ENCODE measurements around the gene MLPH. TPM values are rescaled to one million over a fixed set of nuclear protein-coding genes. Genes with fewer than 3 reads are reported as not detected.

MLPH gene, protein sequence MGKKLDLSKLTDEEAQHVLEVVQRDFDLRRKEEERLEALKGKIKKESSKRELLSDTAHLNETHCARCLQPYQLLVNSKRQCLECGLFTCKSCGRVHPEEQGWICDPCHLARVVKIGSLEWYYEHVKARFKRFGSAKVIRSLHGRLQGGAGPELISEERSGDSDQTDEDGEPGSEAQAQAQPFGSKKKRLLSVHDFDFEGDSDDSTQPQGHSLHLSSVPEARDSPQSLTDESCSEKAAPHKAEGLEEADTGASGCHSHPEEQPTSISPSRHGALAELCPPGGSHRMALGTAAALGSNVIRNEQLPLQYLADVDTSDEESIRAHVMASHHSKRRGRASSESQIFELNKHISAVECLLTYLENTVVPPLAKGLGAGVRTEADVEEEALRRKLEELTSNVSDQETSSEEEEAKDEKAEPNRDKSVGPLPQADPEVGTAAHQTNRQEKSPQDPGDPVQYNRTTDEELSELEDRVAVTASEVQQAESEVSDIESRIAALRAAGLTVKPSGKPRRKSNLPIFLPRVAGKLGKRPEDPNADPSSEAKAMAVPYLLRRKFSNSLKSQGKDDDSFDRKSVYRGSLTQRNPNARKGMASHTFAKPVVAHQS
- not detected in 2 replicates for total RNA-seq (ENCODE audit: low replicate concordance)

- Mint-ChIP-seq H3K9me3 (peaks cover 14% of the 10 kb centered on the region), H3K27me3 (ENCODE audit: insufficient read depth, low read depth) (peaks cover 47% of the 10 kb centered on the region), H3K4me1 (peaks cover 2% of the 10 kb centered on the region), H3K36me3 (peaks cover under 1% of the 10 kb centered on the region), H3K27ac (no peak within 1 kb of the TSS), H3K4me3 (peak within 1 kb of the TSS; percentile 77)
- no peak within 1 kb of the TSS for H3K27ac ChIP-seq
- peaks cover 80% of the 10 kb centered on the region for H3K27me3 ChIP-seq
- no peaks in the 10 kb centered on the region for H4K20me1 ChIP-seq (ENCODE audit: low read depth)
- peak within 1 kb of the TSS; percentile 51 for H3K4me3 ChIP-seq
- H3K36me3 ChIP-seq = no peaks in the 10 kb centered on the region
- no peaks in the 10 kb centered on the region for H3F3A ChIP-seq (ENCODE audit: low read depth)
- peak within 1 kb of the TSS; percentile 22 for H2AFZ ChIP-seq (replicated peaks)
- H3K79me2 ChIP-seq (ENCODE audit: low read depth) = no peaks in the 10 kb centered on the region
- H3K4me2 ChIP-seq = peak within 1 kb of the TSS; percentile 82
- TF ChIP-seq EZH2 (IDR thresholded peaks at IDR 0.05) = peak; percentile 87
- TF ChIP-seq CTCF (IDR thresholded peaks at IDR 0.05) = no peak
- peak; percentile 67 for TF ChIP-seq EZH2phosphoT487 (IDR thresholded peaks at IDR 0.05)
- no peak within 1 kb of the TSS for H3K9ac ChIP-seq
- peaks cover 8% of the 10 kb centered on the region for H3K4me1 ChIP-seq
- no peaks in the 10 kb centered on the region for H3K9me3 ChIP-seq (ENCODE audit: low read depth)
- DNase-seq (ENCODE audit: low spot score) = peak; percentile 66
Measured at GRCh38 chr2:237486819-237487448, at the start of gene MLPH. MLPH (plus strand) TSS chr2:237487251; CDS start chr2:237493427, 6,176 bp downstream.

DNA sequence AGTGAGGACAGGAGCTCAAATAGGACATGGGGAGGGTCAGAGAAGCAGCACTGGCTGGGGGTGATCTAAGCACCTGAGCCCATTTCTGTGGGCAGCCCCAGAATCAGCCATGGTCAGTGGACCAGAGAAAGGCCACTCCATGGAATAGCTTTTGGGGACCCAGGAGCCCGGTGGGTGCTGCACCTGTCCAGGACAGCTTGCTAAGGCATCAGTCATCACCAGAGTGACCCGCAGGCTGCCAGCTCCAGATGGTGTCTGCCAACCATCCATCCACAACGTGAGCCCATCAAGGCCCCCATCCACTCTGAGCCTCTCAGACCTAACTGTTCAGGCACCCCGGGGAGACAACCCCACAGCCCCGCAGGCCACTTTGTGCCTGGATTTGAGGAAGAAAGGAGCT is 49.5 kb upstream of the MLPH start:
- H3K36me3 Mint-ChIP-seq = no peaks in the 10 kb centered on the region
- peaks cover 2% of the 10 kb centered on the region for H3K27me3 Mint-ChIP-seq (ENCODE audit: insufficient read depth, low read depth)
- Histone ChIP-seq H3K36me3 (no peaks in the 10 kb centered on the region), H4K20me1 (ENCODE audit: low read depth) (no peaks in the 10 kb centered on the region), H3K4me1 (no peaks in the 10 kb centered on the region), H3K4me3 (no peak overlapping the region), H3K79me2 (ENCODE audit: low read depth) (no peaks in the 10 kb centered on the region), H3F3A (ENCODE audit: low read depth) (no peaks in the 10 kb centered on the region), H3K27me3 (no peaks in the 10 kb centered on the region), H3K4me2 (no peak overlapping the region), H3K9me3 (ENCODE audit: low read depth) (no peaks in the 10 kb centered on the region), H3K9ac (no peak overlapping the region), H3K27ac (no peak overlapping the region), H2AFZ (replicated peaks) (no peak overlapping the region)
- no peak overlapping the region for H3K4me3 Mint-ChIP-seq
- H3K27ac Mint-ChIP-seq = no peak overlapping the region
- H3K4me1 Mint-ChIP-seq = peaks cover 30% of the 10 kb centered on the region
- H3K9me3 Mint-ChIP-seq = peaks cover 3% of the 10 kb centered on the region
- DNase-seq (ENCODE audit: low spot score) = no peak
- no peak for TF ChIP-seq EZH2phosphoT487 (IDR thresholded peaks at IDR 0.05)
- TF ChIP-seq EZH2 (IDR thresholded peaks at IDR 0.05) = no peak
- TF ChIP-seq CTCF (IDR thresholded peaks at IDR 0.05) = no peak

DNA sequence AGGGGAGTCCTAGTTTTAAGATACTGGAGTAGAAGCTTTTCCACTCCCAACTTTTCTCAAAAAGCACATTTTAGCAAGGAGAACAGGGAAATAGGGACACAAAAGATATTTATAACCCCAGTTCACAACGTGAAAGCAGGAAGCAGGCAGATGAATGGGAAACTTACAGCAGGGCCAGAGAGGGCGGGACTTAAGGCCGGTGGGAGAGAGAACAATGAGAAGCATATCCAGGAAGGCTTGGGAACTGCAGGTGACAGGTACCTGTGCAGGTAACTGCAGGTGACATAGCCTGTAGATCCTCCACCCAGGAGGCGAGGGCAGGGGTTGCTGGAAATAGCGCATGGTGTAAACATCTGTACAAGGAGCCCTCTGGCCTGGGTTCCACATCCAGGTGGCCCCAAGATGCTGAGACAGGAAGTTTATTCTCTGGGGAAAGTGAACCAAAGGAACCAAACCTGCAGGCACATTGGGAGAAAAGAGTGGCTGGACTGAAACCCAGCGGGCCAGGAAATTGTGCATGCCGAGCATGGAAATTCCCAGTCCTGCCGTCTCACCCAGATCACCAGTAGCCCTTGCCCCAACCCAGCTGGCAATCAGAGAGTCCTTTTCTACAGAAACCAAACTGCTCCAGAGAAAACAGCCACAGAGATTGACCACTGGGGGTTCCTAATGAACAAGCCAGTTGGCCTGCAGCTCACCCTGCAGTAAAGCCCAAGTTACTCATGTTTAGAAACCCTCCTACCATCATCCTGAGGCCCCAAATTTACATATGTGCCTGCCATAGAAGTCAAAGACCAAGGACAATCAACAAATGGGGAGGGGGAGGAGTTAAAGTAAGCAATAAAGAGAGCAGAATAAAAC is 48.7 kb upstream of the MLPH start:
- Histone ChIP-seq H3K27me3 (no peaks in the 10 kb centered on the region), H3F3A (ENCODE audit: low read depth) (no peaks in the 10 kb centered on the region), H3K4me3 (no peak overlapping the region), H3K9ac (no peak overlapping the region), H3K27ac (no peak overlapping the region), H3K79me2 (ENCODE audit: low read depth) (no peaks in the 10 kb centered on the region), H3K4me2 (no peak overlapping the region), H3K36me3 (no peaks in the 10 kb centered on the region), H3K4me1 (no peaks in the 10 kb centered on the region), H4K20me1 (ENCODE audit: low read depth) (no peaks in the 10 kb centered on the region), H3K9me3 (ENCODE audit: low read depth) (no peaks in the 10 kb centered on the region), H2AFZ (replicated peaks) (no peak overlapping the region)
- DNase-seq (ENCODE audit: low spot score) = no peak
- peaks cover 26% of the 10 kb centered on the region for H3K4me1 Mint-ChIP-seq
- peaks cover 3% of the 10 kb centered on the region for H3K9me3 Mint-ChIP-seq
- peaks cover 4% of the 10 kb centered on the region for H3K27me3 Mint-ChIP-seq (ENCODE audit: insufficient read depth, low read depth)
- no peaks in the 10 kb centered on the region for H3K36me3 Mint-ChIP-seq
- no peak for TF ChIP-seq EZH2phosphoT487 (IDR thresholded peaks at IDR 0.05)
- TF ChIP-seq CTCF (IDR thresholded peaks at IDR 0.05) = no peak
- TF ChIP-seq EZH2 (IDR thresholded peaks at IDR 0.05) = no peak
- no peak overlapping the region for H3K4me3 Mint-ChIP-seq
- H3K27ac Mint-ChIP-seq = peak overlapping the region; percentile 8

Measured in neural progenitor cell (in vitro differentiated cells).